Loucy (cell line): ENCODE data around the gene CCNF.

Source experiments
- H2AFZ ChIP-seq: fragments of 200-600 bp; sonication (generic); 2 replicates; pipeline ENCODE4 v1.6.0; 2016; ENCODE audit warnings: antibody characterized with exemption, mild to moderate bottlenecking, low read length, moderate library complexity
- H3F3A ChIP-seq: fragments of 200-600 bp; 2 replicates; pipeline ENCODE4 v1.6.0; 2016; ENCODE audit warnings: antibody characterized with exemption, low read depth, mild to moderate bottlenecking
- H3K27me3 ChIP-seq: fragments of 200-600 bp; sonication (generic); 2 replicates; pipeline ENCODE4 v1.6.1; 2014; ENCODE audit warnings: low read length, mild to moderate bottlenecking; ENCODE audit not compliant: insufficient read depth, poor library complexity, severe bottlenecking
- H3K36me3 ChIP-seq: fragments of 200-600 bp; sonication (generic); 2 replicates; pipeline ENCODE4 v1.6.1; 2016; ENCODE audit warnings: low read length; ENCODE audit not compliant: insufficient read depth
- H3K4me1 ChIP-seq: fragments of 200-600 bp; sonication (generic); 2 replicates; pipeline ENCODE4 v1.5.1; 2014; ENCODE audit warnings: low read length, mild to moderate bottlenecking; ENCODE audit not compliant: insufficient read depth, poor library complexity, severe bottlenecking
- H3K4me2 ChIP-seq: fragments of 200-600 bp; sonication (generic); 2 replicates; pipeline ENCODE4 v1.6.0; 2014; ENCODE audit warnings: antibody characterized with exemption, low read length, low read depth, mild to moderate bottlenecking; ENCODE audit not compliant: poor library complexity, severe bottlenecking
- H3K4me3 ChIP-seq: fragments of 200-600 bp; sonication (generic); 2 replicates; pipeline ENCODE4 v1.5.1; 2014; ENCODE audit warnings: low read length, mild to moderate bottlenecking, mixed read lengths; ENCODE audit not compliant: poor library complexity, severe bottlenecking
- H3K79me2 ChIP-seq: fragments of 200-600 bp; sonication (generic); 2 replicates; pipeline ENCODE4 v1.6.1; 2014; ENCODE audit warnings: low read length; ENCODE audit not compliant: insufficient read depth
- H3K9ac ChIP-seq: fragments of 200-600 bp; sonication (generic); 2 replicates; pipeline ENCODE4 v1.6.0; 2014; ENCODE audit warnings: mild to moderate bottlenecking, low read depth, low read length, moderate library complexity; ENCODE audit not compliant: poor library complexity, severe bottlenecking
- H3K9me2 ChIP-seq: fragments of 200-600 bp; sonication (generic); replicated peaks from 2 replicates; pipeline ENCODE4 v1.6.1; 2016; ENCODE audit warnings: low read depth, low read length, mixed read lengths
- H3K9me3 ChIP-seq: fragments of 200-600 bp; sonication (generic); 2 replicates; pipeline ENCODE4 v1.6.1; 2014; ENCODE audit warnings: mild to moderate bottlenecking, antibody characterized with exemption, low read length, low read depth; ENCODE audit not compliant: insufficient read depth
- H4K20me1 ChIP-seq: fragments of 200-600 bp; sonication (generic); 2 replicates; pipeline ENCODE4 v1.6.0; 2014; ENCODE audit warnings: antibody characterized with exemption, low read length, mild to moderate bottlenecking; ENCODE audit not compliant: insufficient read depth, poor library complexity, severe bottlenecking
- EZH2phosphoT487 ChIP-seq: fragments of 200-600 bp; IDR thresholded peaks from 2 replicates; pipeline ENCODE4 v1.6.1; 2018; ENCODE audit warnings: antibody characterized with exemption, mild to moderate bottlenecking, moderate library complexity, borderline replicate concordance
- TF ChIP-seq, protein P1 (sequence below): fragments of 200-600 bp; sonication (generic); conservative IDR thresholded peaks from 2 replicates; pipeline ENCODE4 v1.5.1; 2014; ENCODE audit warnings: mild to moderate bottlenecking, antibody characterized with exemption, low read length

CCNF gene

DNA sequence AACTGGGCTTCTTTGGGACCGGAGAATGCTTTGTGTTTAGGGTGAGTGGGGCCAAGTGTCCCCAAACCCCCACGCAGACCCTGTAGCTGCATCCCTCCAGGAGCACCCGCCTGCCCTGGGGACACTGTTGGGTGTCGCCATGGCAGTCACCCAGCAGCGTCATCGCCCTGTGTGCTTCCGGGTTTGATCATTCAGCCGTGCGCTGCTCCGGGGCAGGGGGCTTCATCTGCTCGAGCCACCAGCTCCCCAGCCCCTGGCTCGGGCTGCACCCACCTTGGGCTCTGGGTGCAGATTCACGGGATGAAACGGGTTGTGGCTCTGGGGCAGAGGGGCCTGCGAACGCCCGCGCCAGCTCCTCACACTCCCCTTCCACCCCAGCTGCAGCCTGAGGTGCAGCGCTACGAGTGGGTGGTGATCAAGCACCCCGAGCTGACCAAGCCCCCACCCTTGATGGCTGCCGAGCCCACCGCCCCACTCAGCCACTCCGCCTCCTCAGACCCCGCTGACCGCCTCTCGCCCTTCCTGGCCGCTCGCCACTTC is 70.7 kb downstream of the CCNF start:
- Histone ChIP-seq H3K36me3 (no peaks in the 10 kb centered on the region; the same call in 1 of the 2 replicates), H2AFZ (no peak overlapping the region), H3K4me3 (no peak overlapping the region), H3K4me2 (no peak overlapping the region), H3K9ac (no peak overlapping the region), H3K4me1 (no peaks in the 10 kb centered on the region), H3K9me3 (no peaks in the 10 kb centered on the region), H3K9me2 (no peaks in the 10 kb centered on the region), H3K27me3 (no peaks in the 10 kb centered on the region), H3F3A (no peaks in the 10 kb centered on the region), H4K20me1 (no peaks in the 10 kb centered on the region), H3K79me2 (no peaks in the 10 kb centered on the region)
- TF ChIP-seq EZH2phosphoT487, result no peak
- TF ChIP-seq, protein P1, sequence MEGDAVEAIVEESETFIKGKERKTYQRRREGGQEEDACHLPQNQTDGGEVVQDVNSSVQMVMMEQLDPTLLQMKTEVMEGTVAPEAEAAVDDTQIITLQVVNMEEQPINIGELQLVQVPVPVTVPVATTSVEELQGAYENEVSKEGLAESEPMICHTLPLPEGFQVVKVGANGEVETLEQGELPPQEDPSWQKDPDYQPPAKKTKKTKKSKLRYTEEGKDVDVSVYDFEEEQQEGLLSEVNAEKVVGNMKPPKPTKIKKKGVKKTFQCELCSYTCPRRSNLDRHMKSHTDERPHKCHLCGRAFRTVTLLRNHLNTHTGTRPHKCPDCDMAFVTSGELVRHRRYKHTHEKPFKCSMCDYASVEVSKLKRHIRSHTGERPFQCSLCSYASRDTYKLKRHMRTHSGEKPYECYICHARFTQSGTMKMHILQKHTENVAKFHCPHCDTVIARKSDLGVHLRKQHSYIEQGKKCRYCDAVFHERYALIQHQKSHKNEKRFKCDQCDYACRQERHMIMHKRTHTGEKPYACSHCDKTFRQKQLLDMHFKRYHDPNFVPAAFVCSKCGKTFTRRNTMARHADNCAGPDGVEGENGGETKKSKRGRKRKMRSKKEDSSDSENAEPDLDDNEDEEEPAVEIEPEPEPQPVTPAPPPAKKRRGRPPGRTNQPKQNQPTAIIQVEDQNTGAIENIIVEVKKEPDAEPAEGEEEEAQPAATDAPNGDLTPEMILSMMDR, result no peak

DNA sequence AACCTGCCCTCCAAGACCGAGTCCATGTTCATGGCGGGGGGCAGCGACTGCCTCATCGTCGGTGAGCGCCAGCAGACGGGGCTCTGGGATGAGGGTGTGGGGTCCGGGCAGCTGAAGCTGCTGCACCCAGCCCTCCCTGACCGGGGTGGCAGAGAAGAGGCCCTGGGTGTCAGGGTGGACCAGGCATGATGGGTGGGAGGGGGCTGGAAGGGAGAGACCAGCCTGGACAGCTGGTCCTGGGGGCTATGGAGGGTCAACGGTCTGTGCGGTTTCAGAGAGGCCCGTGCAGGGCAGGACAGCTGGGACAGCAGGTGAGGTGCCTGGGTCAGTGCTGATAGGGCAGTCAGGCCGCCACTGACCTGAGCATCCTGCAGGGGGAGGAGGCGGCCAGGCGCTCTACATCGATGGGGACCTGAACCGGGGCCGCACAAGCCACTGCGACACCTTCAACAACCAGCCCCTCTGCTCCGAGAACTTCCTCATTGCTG is 71.2 kb downstream of the CCNF start:
- Histone ChIP-seq H3F3A (no peaks in the 10 kb centered on the region), H3K4me1 (no peaks in the 10 kb centered on the region), H3K36me3 (no peaks in the 10 kb centered on the region; the same call in 1 of the 2 replicates), H3K9me2 (no peaks in the 10 kb centered on the region), H3K4me3 (no peak overlapping the region), H2AFZ (no peak overlapping the region), H3K79me2 (no peaks in the 10 kb centered on the region), H4K20me1 (no peaks in the 10 kb centered on the region), H3K9me3 (no peaks in the 10 kb centered on the region), H3K4me2 (no peak overlapping the region), H3K9ac (no peak overlapping the region), H3K27me3 (no peaks in the 10 kb centered on the region)
- no peak for TF ChIP-seq EZH2phosphoT487
- TF ChIP-seq, protein P1, result no peak

DNA sequence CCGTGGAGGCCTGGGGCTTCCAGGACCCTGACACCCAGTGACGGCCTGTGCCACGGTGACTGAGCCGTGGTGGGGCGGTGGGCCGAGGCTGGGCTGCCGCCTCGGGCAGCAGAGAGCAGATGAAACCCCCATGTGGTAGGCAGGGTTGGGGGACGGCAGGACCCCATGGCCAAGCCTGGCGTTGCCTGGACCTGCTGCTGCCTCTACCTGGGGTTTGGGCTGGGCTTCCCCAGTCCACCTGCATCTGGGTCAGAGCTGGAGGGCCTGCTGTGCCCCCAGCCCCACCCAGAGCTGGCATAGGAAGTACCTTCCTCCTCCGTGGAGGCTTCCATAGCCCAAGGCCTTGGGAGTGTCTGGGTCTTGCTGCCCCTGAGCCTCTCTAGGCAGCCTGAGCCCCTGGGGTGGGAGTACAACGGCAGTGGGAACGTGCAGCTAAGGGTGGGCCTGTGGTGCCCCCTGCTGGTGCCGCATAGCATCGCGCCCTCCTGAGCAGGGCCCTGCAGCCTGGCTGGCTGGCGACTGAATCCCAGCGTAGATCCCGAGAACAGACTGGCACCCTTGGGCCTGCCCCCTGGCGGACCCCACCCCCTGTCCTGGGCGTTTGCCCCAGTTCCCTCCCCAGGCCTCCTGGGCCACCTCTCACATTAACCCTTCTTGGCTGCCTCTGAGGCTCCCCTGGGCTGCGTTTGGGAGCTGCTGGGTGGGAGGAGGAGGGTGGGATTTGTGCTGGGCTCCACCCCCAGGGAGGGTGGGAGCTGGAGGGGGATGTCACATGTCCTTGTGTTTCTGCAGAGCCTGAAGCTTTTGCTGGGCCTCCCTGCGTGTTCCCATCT is 71.9 kb downstream of the CCNF start:
- Histone ChIP-seq H3K36me3 (no peaks in the 10 kb centered on the region; the same call in 1 of the 2 replicates), H3K4me1 (no peaks in the 10 kb centered on the region), H3K4me3 (peak overlapping the region; percentile 52), H4K20me1 (no peaks in the 10 kb centered on the region), H3K9me3 (no peaks in the 10 kb centered on the region), H3K79me2 (no peaks in the 10 kb centered on the region), H3F3A (no peaks in the 10 kb centered on the region), H3K27me3 (no peaks in the 10 kb centered on the region), H3K9ac (no peak overlapping the region), H3K4me2 (peak overlapping the region; percentile 37), H2AFZ (no peak overlapping the region), H3K9me2 (no peaks in the 10 kb centered on the region)
- TF ChIP-seq EZH2phosphoT487, result no peak
- TF ChIP-seq, protein P1, result peak; percentile 70
